ENCODE data around the gene GPRIN3. TPM values are rescaled to one million over a fixed set of nuclear protein-coding genes. Genes with fewer than 3 reads are reported as not detected.

Gene GPRIN3
- total and polyA plus RNA-seq, 2 experiments from 2014 or later: 0.74 to 3.2 TPM

- TF ChIP-seq ZNF462 (CRISPR knock-in tag; IDR thresholded peaks at IDR 0.05) (no peak), ETS1 (IDR thresholded peaks at IDR 0.05) (no peak)
Measured at GRCh38 chr4:89301003-89301402, 6.6 kb downstream of the GPRIN3 start (continued).

- no peak for TF ChIP-seq CREB1 (CRISPR knock-in tag; IDR thresholded peaks at IDR 0.05; ENCODE audit: low read depth)
- TF ChIP-seq ETS1 (IDR thresholded peaks at IDR 0.05): no peak
- no peak for TF ChIP-seq ZNF331 (CRISPR knock-in tag; IDR thresholded peaks at IDR 0.05; ENCODE audit: low read depth)
- Mint-ChIP-seq H3K36me3 (ENCODE audit: low read depth) (no peaks in the 10 kb centered on the region), H3K27ac (no peak overlapping the region), H3K9me3 (no peaks in the 10 kb centered on the region), H3K4me1 (peaks cover 21% of the 10 kb centered on the region), H3K4me3 (no peak overlapping the region), H3K27me3 (ENCODE audit: insufficient read depth, low read depth, poor library complexity) (peaks cover 3% of the 10 kb centered on the region)
- Histone ChIP-seq H3K27me3 (ENCODE audit: insufficient read depth) (no peaks in the 10 kb centered on the region), H4K20me1 (replicated peaks; ENCODE audit: insufficient read depth) (no peaks in the 10 kb centered on the region), H3F3A (replicated peaks; ENCODE audit: low read depth) (no peaks in the 10 kb centered on the region), H2AFZ (no peak overlapping the region), H3K4me3 (no peak overlapping the region), H3K27ac (ENCODE audit: low read depth) (no peak overlapping the region), H3K4me2 (no peak overlapping the region), H3K36me3 (ENCODE audit: insufficient read depth) (no peaks in the 10 kb centered on the region), H3K9me2 (ENCODE audit: insufficient read depth) (no peaks in the 10 kb centered on the region), H3K79me2 (replicated peaks; ENCODE audit: insufficient read depth) (no peaks in the 10 kb centered on the region), H3K4me1 (ENCODE audit: insufficient read depth) (no peaks in the 10 kb centered on the region)
- no peak for ATAC-seq
- DNase-seq (ENCODE audit: low spot score): no peak
Measured at GRCh38 chr4:89300499-89300898, 7.1 kb downstream of the GPRIN3 start.

Measured in GM23338 (cell line).